Neural cell (in vitro differentiated cells): ENCODE measurements around the gene PKIB. TPM values are rescaled to one million over a fixed set of nuclear protein-coding genes. Genes with fewer than 3 reads are reported as not detected.

Experiments
- H2AFZ ChIP-seq: fragments of 200-600, 300-800 bp; sonication (generic), shearing (Covaris generic); 2 replicates; pipeline ENCODE4 v1.6.0; 2014; ENCODE audit warnings: low read depth, mild to moderate bottlenecking, antibody characterized with exemption, low read length, moderate library complexity
- H3F3A ChIP-seq: fragments of 200-600 bp; shearing (Covaris generic); 2 replicates; pipeline ENCODE4 v1.6.1; 2016; ENCODE audit warnings: mild to moderate bottlenecking, moderate library complexity, mixed read lengths, antibody characterized with exemption, low read length; ENCODE audit not compliant: insufficient read depth, poor library complexity, severe bottlenecking
- H3K27ac ChIP-seq: fragments of 200-600, 300-800 bp; sonication (generic), shearing (Covaris generic); 2 replicates; pipeline ENCODE4 v1.5.1; 2014; ENCODE audit warnings: mild to moderate bottlenecking, low read length, moderate library complexity
- H3K27me3 ChIP-seq: fragments of 300-800, 200-600 bp; sonication (generic), shearing (Covaris generic); 2 replicates; pipeline ENCODE4 v1.6.0; 2014; ENCODE audit warnings: mild to moderate bottlenecking, low read depth, low read length, moderate library complexity; ENCODE audit not compliant: insufficient read depth
- H3K36me3 ChIP-seq: fragments of 300-800, 200-600 bp; sonication (generic), shearing (Covaris generic); 2 replicates; pipeline ENCODE4 v1.5.1; 2014; ENCODE audit warnings: mild to moderate bottlenecking, antibody characterized with exemption, low read length, moderate library complexity; ENCODE audit not compliant: insufficient read depth
- H3K4me2 ChIP-seq: fragments of 300-800, 200-600 bp; sonication (generic), shearing (Covaris generic); 2 replicates; pipeline ENCODE4 v1.6.0; 2014; ENCODE audit warnings: mild to moderate bottlenecking, low read length
- H3K4me3 ChIP-seq: fragments of 300-800, 200-600 bp; sonication (generic), shearing (Covaris generic); 2 replicates; pipeline ENCODE4 v1.5.1; 2014; ENCODE audit warnings: mild to moderate bottlenecking, low read length, moderate library complexity
- H3K79me2 ChIP-seq: fragments of 200-600 bp; shearing (Covaris generic); replicated peaks from 2 replicates; pipeline ENCODE4 v1.6.0; 2014; ENCODE audit warnings: mild to moderate bottlenecking, low read length, moderate library complexity; ENCODE audit not compliant: insufficient read depth
- H3K9ac ChIP-seq: fragments of 300-800, 200-600 bp; sonication (generic), shearing (Covaris generic); 2 replicates; pipeline ENCODE4 v1.6.1; 2016; ENCODE audit warnings: mild to moderate bottlenecking, low read length, mixed read lengths
- H3K9me2 ChIP-seq: fragments of 200-600 bp; shearing (Covaris generic); 2 replicates; pipeline ENCODE4 v1.6.1; 2016; ENCODE audit warnings: mild to moderate bottlenecking, low read length, mixed read lengths; ENCODE audit not compliant: insufficient read depth
- H3K9me3 ChIP-seq: fragments of 200-600, 300-800 bp; sonication (generic), shearing (Covaris generic); 2 replicates; pipeline ENCODE4 v1.6.1; 2016; ENCODE audit warnings: mild to moderate bottlenecking, mixed run types, low read length, moderate library complexity, mixed read lengths
- H4K20me1 ChIP-seq: fragments of 200-600 bp; shearing (Covaris generic); 2 replicates; pipeline ENCODE4 v1.6.1; 2016; ENCODE audit warnings: mild to moderate bottlenecking, mixed run types; ENCODE audit not compliant: insufficient read depth
- CTCF ChIP-seq: fragments of 450-650 bp; IDR thresholded peaks from 2 replicates; pipeline ENCODE4 v1.5.1; 2014; ENCODE audit warnings: antibody characterized with exemption, mild to moderate bottlenecking, moderate library complexity; ENCODE audit not compliant: poor library complexity, severe bottlenecking
- EP300 ChIP-seq: fragments of 450-650 bp; conservative IDR thresholded peaks from 2 replicates; pipeline ENCODE4 v1.6.1; 2014; ENCODE audit warnings: antibody characterized with exemption, mild to moderate bottlenecking, moderate library complexity; ENCODE audit not compliant: poor library complexity, severe bottlenecking
- EZH2 ChIP-seq: fragments of 200-600, 300-800 bp; shearing (Covaris generic), sonication (generic); IDR thresholded peaks from 2 replicates; pipeline ENCODE4 v1.6.1; 2014; ENCODE audit warnings: antibody characterized with exemption, low read length, borderline replicate concordance, mild to moderate bottlenecking; ENCODE audit not compliant: insufficient read depth, poor library complexity, severe bottlenecking
- MXI1 ChIP-seq: fragments of 450-650 bp; conservative IDR thresholded peaks from 2 replicates; pipeline ENCODE4 v1.6.1; 2014; ENCODE audit warnings: antibody characterized with exemption, mild to moderate bottlenecking; ENCODE audit not compliant: poor library complexity, severe bottlenecking
- POLR2AphosphoS5 ChIP-seq: IDR thresholded peaks from 2 replicates; pipeline ENCODE4 v1.6.1; 2012
- RAD21 ChIP-seq: fragments of 450-650 bp; conservative IDR thresholded peaks from 2 replicates; pipeline ENCODE4 v1.6.1; 2014; ENCODE audit warnings: antibody characterized with exemption, mild to moderate bottlenecking, moderate library complexity
- REST ChIP-seq: IDR thresholded peaks from 2 replicates; pipeline ENCODE4 v1.6.1; 2012; ENCODE audit warnings: borderline replicate concordance
- SMC3 ChIP-seq: fragments of 450-650 bp; conservative IDR thresholded peaks from 2 replicates; pipeline ENCODE4 v1.6.1; 2014; ENCODE audit warnings: antibody characterized with exemption, mild to moderate bottlenecking, moderate library complexity; ENCODE audit not compliant: poor library complexity
- TAF1 ChIP-seq: IDR thresholded peaks from 2 replicates; pipeline ENCODE4 v1.6.1; 2012; ENCODE audit warnings: low read depth
- polyA plus RNA-seq: library from polyadenylated mRNA; depleted of rRNA; stranded (reverse); fragments of >200 nt; gene quantifications from 2 replicates; pipeline ENCODE4 v1.2.3, GENCODE V29; 2014

PKIB gene
- polyA plus RNA-seq, 1 donor from 2014 or later = 22.8 TPM

GRCh38 chr6:122749451-122750050 is 139.3 kb downstream of the PKIB start:
- H3K4me2 ChIP-seq = no peak overlapping the region
- TF ChIP-seq POLR2AphosphoS5 = no peak
- TF ChIP-seq SMC3 = no peak
- no peak for TF ChIP-seq MXI1
- TF ChIP-seq REST = no peak
- no peak for TF ChIP-seq CTCF
- TF ChIP-seq TAF1 = no peak
- TF ChIP-seq EP300 = no peak
- TF ChIP-seq EZH2 = no peak
- H3K36me3 ChIP-seq = no peaks in the 10 kb centered on the region
- H3K27me3 ChIP-seq = no peaks in the 10 kb centered on the region
- no peak overlapping the region for H3K9ac ChIP-seq
- no peak overlapping the region for H2AFZ ChIP-seq
- no peak overlapping the region for H3K4me3 ChIP-seq
- H3K79me2 ChIP-seq = no peaks in the 10 kb centered on the region
- no peaks in the 10 kb centered on the region for H3K9me3 ChIP-seq
- no peaks in the 10 kb centered on the region for H3F3A ChIP-seq
- no peak overlapping the region for H3K27ac ChIP-seq
- H4K20me1 ChIP-seq = no peaks in the 10 kb centered on the region
- no peaks in the 10 kb centered on the region for H3K9me2 ChIP-seq

- no peak overlapping the region for H2AFZ ChIP-seq
- no peak overlapping the region for H3K9ac ChIP-seq
- no peak overlapping the region for H3K27ac ChIP-seq
- no peaks in the 10 kb centered on the region for H3K9me3 ChIP-seq
- no peaks in the 10 kb centered on the region for H4K20me1 ChIP-seq
- no peak overlapping the region for H3K4me3 ChIP-seq
- no peaks in the 10 kb centered on the region for H3K27me3 ChIP-seq
- H3K9me2 ChIP-seq = no peaks in the 10 kb centered on the region
- H3K79me2 ChIP-seq = no peaks in the 10 kb centered on the region
- TF ChIP-seq TAF1 (no peak), REST (no peak), RAD21 (no peak), EP300 (no peak), POLR2AphosphoS5 (no peak), MXI1 (no peak), EZH2 (no peak)
- no peak overlapping the region for H3K4me2 ChIP-seq
- no peaks in the 10 kb centered on the region for H3F3A ChIP-seq
- H3K36me3 ChIP-seq = no peaks in the 10 kb centered on the region
Observed at GRCh38 chr6:122751326-122751725, 141.1 kb downstream of the PKIB start.
